NCI-H446 (cell line): ENCODE results near the gene APOBEC3H.

Source experiments
- DNase-seq, 2 experiments: peaks; one replicate each; lab custom pipeline; 2025; lab: John Stamatoyannopoulos, UW

Gene APOBEC3H

GRCh38 chr22:39081016-39081415, 16.0 kb upstream of the APOBEC3H start:
- DNase-seq = no peak

- DNase-seq = no peak
Measured at GRCh38 chr22:39081598-39081997, 15.4 kb upstream of the APOBEC3H start.

GRCh38 chr22:39083212-39084165, 13.6 kb upstream of the APOBEC3H start:
- no peak for DNase-seq

- no peak for DNase-seq
Measured at GRCh38 chr22:39084666-39085065, 12.4 kb upstream of the APOBEC3H start.

- no peak for DNase-seq
Measured at GRCh38 chr22:39087098-39087497, 9.9 kb upstream of the APOBEC3H start.

- DNase-seq = no peak
Measured at GRCh38 chr22:39087881-39088684, 9.0 kb upstream of the APOBEC3H start.

GRCh38 chr22:39088685-39089032, 8.4 kb upstream of the APOBEC3H start:
- DNase-seq = no peak

GRCh38 chr22:39089928-39090327, 7.1 kb upstream of the APOBEC3H start:
- no peak for DNase-seq

- no peak for DNase-seq
Measured at GRCh38 chr22:39090426-39091064, 6.5 kb upstream of the APOBEC3H start.

- DNase-seq = no peak
Measured at GRCh38 chr22:39091126-39092081, 5.6 kb upstream of the APOBEC3H start.

- DNase-seq = no peak
Measured at GRCh38 chr22:39092111-39092862, 4.8 kb upstream of the APOBEC3H start.

- no peak for DNase-seq
Measured at GRCh38 chr22:39094717-39095389, 2.2 kb upstream of the APOBEC3H start.

GRCh38 chr22:39095971-39096370, 1.1 kb upstream of the APOBEC3H start:
- DNase-seq = no peak

- no peak for DNase-seq
Measured at GRCh38 chr22:39098026-39098425, 982 bp downstream of the APOBEC3H start.

- DNase-seq = no peak
Measured at GRCh38 chr22:39098576-39098975, 1.5 kb downstream of the APOBEC3H start.

GRCh38 chr22:39101226-39101625, 4.2 kb downstream of the APOBEC3H start:
- DNase-seq = no peak

- no peak for DNase-seq
Measured at GRCh38 chr22:39103431-39103830, 6.4 kb downstream of the APOBEC3H start.

- DNase-seq = no peak
Measured at GRCh38 chr22:39106326-39106725, 9.3 kb downstream of the APOBEC3H start.

GRCh38 chr22:39108487-39108886, 11.4 kb downstream of the APOBEC3H start:
- no peak for DNase-seq

GRCh38 chr22:39109361-39109760, 12.3 kb downstream of the APOBEC3H start:
- DNase-seq = no peak
